ENCODE data around the gene SLC8A2. TPM values are rescaled to one million over a fixed set of nuclear protein-coding genes. Genes with fewer than 3 reads are reported as not detected.

SLC8A2 gene
- total and polyA plus RNA-seq, 2 experiments from 2014 or later, result 0.86 to 10.0 TPM

DNA sequence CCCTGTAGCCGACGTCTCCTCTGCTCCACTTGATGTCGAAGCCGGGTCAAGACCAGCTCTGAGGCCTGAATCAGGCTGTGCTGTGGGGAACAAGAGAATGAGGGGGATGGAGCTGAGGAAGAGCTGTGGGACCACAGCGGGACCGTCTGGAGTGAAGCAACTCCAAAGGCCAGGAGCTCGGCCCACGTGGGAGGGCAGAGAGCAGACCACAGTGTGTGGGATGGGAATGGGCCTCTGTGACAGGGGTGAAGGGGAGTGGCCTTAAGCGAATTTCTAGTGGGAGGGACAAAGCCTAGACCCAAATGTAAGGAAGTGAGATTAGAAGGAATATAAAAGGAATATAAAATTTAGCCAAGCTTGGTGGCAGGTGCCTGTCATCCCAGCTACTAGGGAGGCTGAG, 3.8 kb upstream of the SLC8A2 start (continued):
- TF ChIP-seq REST (IDR thresholded peaks at IDR 0.05; ENCODE audit: unreplicated experiment), result no peak
- TF ChIP-seq POLR2AphosphoS5 (IDR thresholded peaks at IDR 0.05; ENCODE audit: low read depth), result no peak
- TF ChIP-seq, protein P1, sequence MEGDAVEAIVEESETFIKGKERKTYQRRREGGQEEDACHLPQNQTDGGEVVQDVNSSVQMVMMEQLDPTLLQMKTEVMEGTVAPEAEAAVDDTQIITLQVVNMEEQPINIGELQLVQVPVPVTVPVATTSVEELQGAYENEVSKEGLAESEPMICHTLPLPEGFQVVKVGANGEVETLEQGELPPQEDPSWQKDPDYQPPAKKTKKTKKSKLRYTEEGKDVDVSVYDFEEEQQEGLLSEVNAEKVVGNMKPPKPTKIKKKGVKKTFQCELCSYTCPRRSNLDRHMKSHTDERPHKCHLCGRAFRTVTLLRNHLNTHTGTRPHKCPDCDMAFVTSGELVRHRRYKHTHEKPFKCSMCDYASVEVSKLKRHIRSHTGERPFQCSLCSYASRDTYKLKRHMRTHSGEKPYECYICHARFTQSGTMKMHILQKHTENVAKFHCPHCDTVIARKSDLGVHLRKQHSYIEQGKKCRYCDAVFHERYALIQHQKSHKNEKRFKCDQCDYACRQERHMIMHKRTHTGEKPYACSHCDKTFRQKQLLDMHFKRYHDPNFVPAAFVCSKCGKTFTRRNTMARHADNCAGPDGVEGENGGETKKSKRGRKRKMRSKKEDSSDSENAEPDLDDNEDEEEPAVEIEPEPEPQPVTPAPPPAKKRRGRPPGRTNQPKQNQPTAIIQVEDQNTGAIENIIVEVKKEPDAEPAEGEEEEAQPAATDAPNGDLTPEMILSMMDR (conservative IDR thresholded peaks at IDR 0.05; ENCODE audit: low read depth in 2 of 2), result no peak

- H3K27me3 Mint-ChIP-seq (ENCODE audit: insufficient read depth, low read depth, poor library complexity), result peaks cover 33% of the 10 kb centered on the region
- Histone ChIP-seq H3K9me2 (ENCODE audit: insufficient read depth) (no peaks in the 10 kb centered on the region), H3K27ac (ENCODE audit: low read depth) (no peak overlapping the region), H3K36me3 (ENCODE audit: insufficient read depth) (no peaks in the 10 kb centered on the region), H3K4me2 (no peak overlapping the region), H3K79me2 (replicated peaks; ENCODE audit: insufficient read depth) (no peaks in the 10 kb centered on the region), H4K20me1 (replicated peaks; ENCODE audit: insufficient read depth) (no peaks in the 10 kb centered on the region; the same call in 1 of the 2 replicates), H2AFZ (no peak overlapping the region), H3K27me3 (ENCODE audit: insufficient read depth) (peaks cover 8% of the 10 kb centered on the region), H3F3A (replicated peaks; ENCODE audit: low read depth) (no peaks in the 10 kb centered on the region; the same call in 1 of the 2 replicates), H3K4me3 (no peak overlapping the region), H3K4me1 (ENCODE audit: insufficient read depth) (peaks cover 25% of the 10 kb centered on the region; the same call in 1 of the 2 replicates)
- DNase-seq (ENCODE audit: low spot score) (no peak), ATAC-seq (no peak)
- no peak overlapping the region for H3K27ac Mint-ChIP-seq
- H3K36me3 Mint-ChIP-seq (ENCODE audit: low read depth), result peaks cover 4% of the 10 kb centered on the region
- H3K9me3 Mint-ChIP-seq, result no peaks in the 10 kb centered on the region; the same call in 2 of the 3 replicates
- peaks cover 28% of the 10 kb centered on the region for H3K4me1 Mint-ChIP-seq
- no peak overlapping the region for H3K4me3 Mint-ChIP-seq
- TF ChIP-seq EZH2 (IDR thresholded peaks at IDR 0.05; ENCODE audit: low read depth, unreplicated experiment), result no peak
- no peak for TF ChIP-seq NANOG (IDR thresholded peaks at IDR 0.05; ENCODE audit: borderline replicate concordance)
These were observed 1.6 kb upstream of the SLC8A2 start for GRCh38 chr19:47473336-47473735.

DNA sequence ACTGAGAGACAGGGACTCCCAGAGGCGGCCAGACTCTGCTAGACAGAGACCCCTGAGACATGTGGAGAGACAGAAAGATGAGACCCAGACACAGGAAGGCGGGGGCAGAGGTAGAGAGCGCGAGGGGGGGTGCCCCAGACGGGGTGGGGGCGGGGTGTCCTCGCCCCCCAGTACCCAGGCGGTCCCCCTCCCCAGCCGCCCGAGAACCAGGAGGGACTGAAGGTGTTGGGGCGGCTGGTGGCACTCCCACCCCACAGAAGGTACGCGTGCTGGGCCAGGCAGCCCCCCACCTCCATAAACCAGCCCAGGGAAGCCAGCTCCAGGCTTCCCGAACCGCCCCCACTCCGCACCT, 336 bp downstream of the SLC8A2 start:
- H3K4me3 ChIP-seq, result peak overlapping the region; percentile 94
- peaks cover 41% of the 10 kb centered on the region for H3K27me3 Mint-ChIP-seq (ENCODE audit: insufficient read depth, low read depth, poor library complexity)
- ATAC-seq (no peak; the same call in 2 of the 3 replicates), DNase-seq (ENCODE audit: low spot score) (no peak)
- H4K20me1 ChIP-seq (replicated peaks; ENCODE audit: insufficient read depth), result no peaks in the 10 kb centered on the region; the same call in 1 of the 2 replicates
- H3K27ac ChIP-seq (ENCODE audit: low read depth), result no peak overlapping the region
- peaks cover 8% of the 10 kb centered on the region for H3K27me3 ChIP-seq (ENCODE audit: insufficient read depth)
- H3K36me3 Mint-ChIP-seq (ENCODE audit: low read depth), result peaks cover 4% of the 10 kb centered on the region
- peak overlapping the region; percentile 86 for H3K4me3 Mint-ChIP-seq
- no peaks in the 10 kb centered on the region for H3K79me2 ChIP-seq (replicated peaks; ENCODE audit: insufficient read depth)
- H3K4me2 ChIP-seq, result peak overlapping the region; percentile 96
- H3K4me1 Mint-ChIP-seq, result peaks cover 35% of the 10 kb centered on the region
- H3K4me1 ChIP-seq (ENCODE audit: insufficient read depth), result peaks cover 25% of the 10 kb centered on the region; the same call in 1 of the 2 replicates
- no peaks in the 10 kb centered on the region for H3K36me3 ChIP-seq (ENCODE audit: insufficient read depth)
- no peak overlapping the region for H3K27ac Mint-ChIP-seq
- H3K9me2 ChIP-seq (ENCODE audit: insufficient read depth), result no peaks in the 10 kb centered on the region
- peak overlapping the region; percentile 96 for H2AFZ ChIP-seq
- no peaks in the 10 kb centered on the region; the same call in 1 of the 2 replicates for H3F3A ChIP-seq (replicated peaks; ENCODE audit: low read depth)
- H3K9me3 Mint-ChIP-seq, result no peaks in the 10 kb centered on the region; the same call in 2 of the 3 replicates
- no peak for TF ChIP-seq ETS1 (IDR thresholded peaks at IDR 0.05)
- TF ChIP-seq JUNB (IDR thresholded peaks at IDR 0.05; ENCODE audit: unreplicated experiment), result no peak
- no peak for TF ChIP-seq ZNF331 (CRISPR knock-in tag; IDR thresholded peaks at IDR 0.05; ENCODE audit: low read depth)
- no peak for TF ChIP-seq STAT1 (IDR thresholded peaks at IDR 0.05; ENCODE audit: unreplicated experiment)
- no peak for TF ChIP-seq ZNF114 (CRISPR knock-in tag; IDR thresholded peaks at IDR 0.05)
